SK-N-SH (cell line): ENCODE results near the gene ZDHHC8.

Experiments used
- CTCF ChIP-seq: fragments of 200-600 bp; sonication (generic); IDR thresholded peaks from 2 replicates; pipeline ENCODE4 v1.6.1; 2017; ENCODE audit warnings: antibody characterized with exemption, mild to moderate bottlenecking, moderate library complexity
- EZH2phosphoT487 ChIP-seq: fragments of 200-600 bp; sonication (generic); IDR thresholded peaks from 2 replicates; pipeline ENCODE4 v1.6.1; 2017; ENCODE audit warnings: low read depth, mixed run types, mild to moderate bottlenecking, antibody characterized with exemption, moderate library complexity, borderline replicate concordance
- FOXM1 ChIP-seq: IDR thresholded peaks from 2 replicates; pipeline ENCODE4 v1.4.0; 2012; ENCODE audit warnings: low read depth, mild to moderate bottlenecking

GRCh38 chr22:20138417-20138738, 6.8 kb downstream of the ZDHHC8 start:
- no peak for TF ChIP-seq EZH2phosphoT487
- TF ChIP-seq CTCF: no peak
- no peak for TF ChIP-seq FOXM1
